ENCODE measurements around the gene MCHR2. TPM values are rescaled to one million over a fixed set of nuclear protein-coding genes. Genes with fewer than 3 reads are reported as not detected.
A peak's percentile ranks its signal among the peaks of the same experiment; 100 is the strongest.

The MCHR2 gene
- total RNA-seq, 1 donor from 2014 or later: not detected

DNA sequence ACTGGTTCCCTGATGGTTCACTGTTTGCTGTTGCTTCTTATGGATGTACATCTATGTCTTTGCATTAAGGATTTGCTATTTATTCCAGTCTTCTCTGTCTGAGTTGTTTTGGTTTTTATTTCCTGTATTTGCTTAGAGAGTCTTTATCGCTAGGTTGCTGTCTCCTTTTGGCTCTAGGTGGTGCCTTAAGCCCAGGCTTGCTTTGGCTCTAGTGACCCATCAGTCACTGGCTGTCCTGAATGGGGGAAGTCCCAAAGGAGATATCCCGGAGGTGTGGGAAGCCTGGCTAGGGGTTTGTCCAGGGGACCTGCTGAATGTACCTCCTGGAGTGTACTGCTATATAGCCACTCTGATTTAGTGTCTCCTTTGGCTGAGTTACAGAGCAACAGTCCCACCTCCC is 53.4 kb downstream of the MCHR2 start:
- Histone ChIP-seq H3K9ac (ENCODE audit: low read length) (no peak overlapping the region), H3K36me3 (ENCODE audit: insufficient read depth, low read length) (no peaks in the 10 kb centered on the region), H3K4me2 (ENCODE audit: low read length) (no peak overlapping the region), H3K79me2 (ENCODE audit: insufficient read depth, low read length) (no peaks in the 10 kb centered on the region), H3K4me1 (ENCODE audit: insufficient read depth, low read length) (no peaks in the 10 kb centered on the region), H2AFZ (ENCODE audit: low read depth, low read length) (no peak overlapping the region), H3K27me3 (ENCODE audit: insufficient read depth, low read length) (no peaks in the 10 kb centered on the region), H3K27ac (ENCODE audit: low read depth, low read length) (no peak overlapping the region), H3K4me3 (ENCODE audit: insufficient read depth, low read depth, low read length) (no peak overlapping the region), H4K20me1 (ENCODE audit: insufficient read depth, low read length) (no peaks in the 10 kb centered on the region), H3K9me3 (ENCODE audit: insufficient read depth, low read depth, low read length) (no peaks in the 10 kb centered on the region)
- Mint-ChIP-seq H3K4me1 (ENCODE audit: low read depth, unreplicated experiment) (no peaks in the 10 kb centered on the region), H3K4me3 (ENCODE audit: unreplicated experiment) (no peak overlapping the region), H3K36me3 (ENCODE audit: low read depth, unreplicated experiment) (no peaks in the 10 kb centered on the region), H3K27ac (ENCODE audit: unreplicated experiment) (no peak overlapping the region), H3K27me3 (ENCODE audit: low read depth, unreplicated experiment) (no peaks in the 10 kb centered on the region), H3K9me3 (ENCODE audit: unreplicated experiment) (no peaks in the 10 kb centered on the region)
- DNase-seq (ENCODE audit: low read depth) (no peak), FAIRE-seq (no peak)
- no peak for TF ChIP-seq EZH2 (IDR thresholded peaks at IDR 0.05; ENCODE audit: insufficient read depth, low read length)
- TF ChIP-seq, protein P1, sequence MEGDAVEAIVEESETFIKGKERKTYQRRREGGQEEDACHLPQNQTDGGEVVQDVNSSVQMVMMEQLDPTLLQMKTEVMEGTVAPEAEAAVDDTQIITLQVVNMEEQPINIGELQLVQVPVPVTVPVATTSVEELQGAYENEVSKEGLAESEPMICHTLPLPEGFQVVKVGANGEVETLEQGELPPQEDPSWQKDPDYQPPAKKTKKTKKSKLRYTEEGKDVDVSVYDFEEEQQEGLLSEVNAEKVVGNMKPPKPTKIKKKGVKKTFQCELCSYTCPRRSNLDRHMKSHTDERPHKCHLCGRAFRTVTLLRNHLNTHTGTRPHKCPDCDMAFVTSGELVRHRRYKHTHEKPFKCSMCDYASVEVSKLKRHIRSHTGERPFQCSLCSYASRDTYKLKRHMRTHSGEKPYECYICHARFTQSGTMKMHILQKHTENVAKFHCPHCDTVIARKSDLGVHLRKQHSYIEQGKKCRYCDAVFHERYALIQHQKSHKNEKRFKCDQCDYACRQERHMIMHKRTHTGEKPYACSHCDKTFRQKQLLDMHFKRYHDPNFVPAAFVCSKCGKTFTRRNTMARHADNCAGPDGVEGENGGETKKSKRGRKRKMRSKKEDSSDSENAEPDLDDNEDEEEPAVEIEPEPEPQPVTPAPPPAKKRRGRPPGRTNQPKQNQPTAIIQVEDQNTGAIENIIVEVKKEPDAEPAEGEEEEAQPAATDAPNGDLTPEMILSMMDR (IDR thresholded peaks at IDR 0.05; ENCODE audit: insufficient read depth, low read depth, low read length): no peak

- FAIRE-seq (peak; percentile 96), DNase-seq (ENCODE audit: low read depth) (peak; percentile 74)
- Histone ChIP-seq H3K27me3 (ENCODE audit: insufficient read depth, low read length) (no peaks in the 10 kb centered on the region), H3K4me1 (ENCODE audit: insufficient read depth, low read length) (no peaks in the 10 kb centered on the region), H3K79me2 (ENCODE audit: insufficient read depth, low read length) (no peaks in the 10 kb centered on the region), H3K36me3 (ENCODE audit: insufficient read depth, low read length) (no peaks in the 10 kb centered on the region), H3K9ac (ENCODE audit: low read length) (no peak overlapping the region), H3K4me3 (ENCODE audit: insufficient read depth, low read depth, low read length) (no peak overlapping the region), H3K9me3 (ENCODE audit: insufficient read depth, low read depth, low read length) (no peaks in the 10 kb centered on the region), H2AFZ (ENCODE audit: low read depth, low read length) (no peak overlapping the region), H3K27ac (ENCODE audit: low read depth, low read length) (no peak overlapping the region), H4K20me1 (ENCODE audit: insufficient read depth, low read length) (no peaks in the 10 kb centered on the region), H3K4me2 (ENCODE audit: low read length) (peak overlapping the region; percentile 22)
- no peak overlapping the region for H3K4me3 Mint-ChIP-seq (ENCODE audit: unreplicated experiment)
- peak overlapping the region; percentile 85 for H3K27ac Mint-ChIP-seq (ENCODE audit: unreplicated experiment)
- H3K27me3 Mint-ChIP-seq (ENCODE audit: low read depth, unreplicated experiment): no peaks in the 10 kb centered on the region
- no peaks in the 10 kb centered on the region for H3K36me3 Mint-ChIP-seq (ENCODE audit: low read depth, unreplicated experiment)
- TF ChIP-seq, protein P1 (IDR thresholded peaks at IDR 0.05; ENCODE audit: insufficient read depth, low read depth, low read length): no peak
- no peak for TF ChIP-seq EZH2 (IDR thresholded peaks at IDR 0.05; ENCODE audit: insufficient read depth, low read length)
- peaks cover 7% of the 10 kb centered on the region for H3K4me1 Mint-ChIP-seq (ENCODE audit: low read depth, unreplicated experiment)
- H3K9me3 Mint-ChIP-seq (ENCODE audit: unreplicated experiment): peaks cover 2% of the 10 kb centered on the region
Measured at GRCh38 chr6:99933129-99933528, 60.9 kb downstream of the MCHR2 start.

DNA sequence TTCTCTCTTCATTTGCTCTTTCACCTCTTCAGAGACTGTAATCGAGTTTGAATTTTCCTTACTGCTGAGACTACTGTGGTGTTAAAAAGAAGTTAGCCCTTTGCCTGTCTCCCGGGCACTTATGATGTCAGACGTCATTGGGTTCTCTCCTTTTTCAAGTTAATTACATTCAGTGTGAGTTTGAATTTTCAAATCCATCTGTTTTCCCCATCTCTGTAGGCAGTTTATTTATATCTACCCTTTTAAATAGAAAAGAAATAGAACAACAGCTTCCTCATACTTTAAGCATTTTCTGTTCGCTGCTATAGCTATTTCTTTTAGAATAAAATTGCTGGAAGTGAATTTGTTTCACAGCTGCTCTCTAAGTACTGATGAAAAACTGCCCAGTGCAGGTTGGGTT is 81.4 kb downstream of the MCHR2 start:
- no peak overlapping the region for H2AFZ ChIP-seq (ENCODE audit: low read depth, low read length)
- Mint-ChIP-seq H3K9me3 (ENCODE audit: unreplicated experiment) (no peaks in the 10 kb centered on the region), H3K36me3 (ENCODE audit: low read depth, unreplicated experiment) (no peaks in the 10 kb centered on the region), H3K27me3 (ENCODE audit: low read depth, unreplicated experiment) (no peaks in the 10 kb centered on the region), H3K4me1 (ENCODE audit: low read depth, unreplicated experiment) (no peaks in the 10 kb centered on the region), H3K27ac (ENCODE audit: unreplicated experiment) (no peak overlapping the region), H3K4me3 (ENCODE audit: unreplicated experiment) (no peak overlapping the region)
- DNase-seq (ENCODE audit: low read depth): no peak
- no peaks in the 10 kb centered on the region for H3K9me3 ChIP-seq (ENCODE audit: insufficient read depth, low read depth, low read length)
- H3K9ac ChIP-seq (ENCODE audit: low read length): no peak overlapping the region
- no peaks in the 10 kb centered on the region for H4K20me1 ChIP-seq (ENCODE audit: insufficient read depth, low read length)
- H3K4me1 ChIP-seq (ENCODE audit: insufficient read depth, low read length): no peaks in the 10 kb centered on the region
- H3K4me2 ChIP-seq (ENCODE audit: low read length): no peak overlapping the region
- H3K4me3 ChIP-seq (ENCODE audit: insufficient read depth, low read depth, low read length): no peak overlapping the region
- no peaks in the 10 kb centered on the region for H3K27me3 ChIP-seq (ENCODE audit: insufficient read depth, low read length)
- no peak for TF ChIP-seq EZH2 (IDR thresholded peaks at IDR 0.05; ENCODE audit: insufficient read depth, low read length)
- TF ChIP-seq, protein P1 (IDR thresholded peaks at IDR 0.05; ENCODE audit: insufficient read depth, low read depth, low read length): no peak
- FAIRE-seq: no peak
- H3K27ac ChIP-seq (ENCODE audit: low read depth, low read length): no peak overlapping the region
- H3K79me2 ChIP-seq (ENCODE audit: insufficient read depth, low read length): no peaks in the 10 kb centered on the region
- no peaks in the 10 kb centered on the region for H3K36me3 ChIP-seq (ENCODE audit: insufficient read depth, low read length)

Data from astrocyte (in vitro differentiated cells and primary cell).